Stimulated activated CD8-positive, alpha-beta memory T cell treated with anti-CD3 and anti-CD28 coated beads, Interleukin-7, amount 100 ng/mL, for 1 hour (primary cell): Measurements from ENCODE around the gene GRM2.

ENCODE experiments used
- DNase-seq, 2 donors: peaks; one replicate each; pipeline ENCODE4 v3.0.0-alpha.2; 2020; ENCODE audit warnings: low read depth in 2 of 2

Gene GRM2

DNA sequence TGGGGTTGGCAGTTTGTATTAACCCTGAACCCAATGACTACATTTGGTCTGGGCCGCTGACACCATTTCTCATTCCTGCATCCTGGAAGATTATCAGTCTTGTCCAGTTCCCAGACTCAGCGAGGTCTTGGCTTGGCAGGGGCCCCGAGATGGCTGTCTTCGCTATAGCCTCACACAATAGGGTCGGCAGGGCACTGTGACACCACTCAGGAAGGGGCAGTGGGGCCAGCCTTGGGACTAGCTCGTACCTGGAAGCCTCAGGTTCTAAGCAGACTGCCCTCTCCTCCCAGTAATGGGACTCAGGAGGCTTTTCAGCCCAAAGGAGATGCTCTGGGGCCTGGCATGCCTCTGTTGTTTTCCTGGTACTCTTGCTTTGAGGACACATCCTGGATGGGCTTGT is 26.7 kb upstream of the GRM2 start:
- DNase-seq: no peak

DNA sequence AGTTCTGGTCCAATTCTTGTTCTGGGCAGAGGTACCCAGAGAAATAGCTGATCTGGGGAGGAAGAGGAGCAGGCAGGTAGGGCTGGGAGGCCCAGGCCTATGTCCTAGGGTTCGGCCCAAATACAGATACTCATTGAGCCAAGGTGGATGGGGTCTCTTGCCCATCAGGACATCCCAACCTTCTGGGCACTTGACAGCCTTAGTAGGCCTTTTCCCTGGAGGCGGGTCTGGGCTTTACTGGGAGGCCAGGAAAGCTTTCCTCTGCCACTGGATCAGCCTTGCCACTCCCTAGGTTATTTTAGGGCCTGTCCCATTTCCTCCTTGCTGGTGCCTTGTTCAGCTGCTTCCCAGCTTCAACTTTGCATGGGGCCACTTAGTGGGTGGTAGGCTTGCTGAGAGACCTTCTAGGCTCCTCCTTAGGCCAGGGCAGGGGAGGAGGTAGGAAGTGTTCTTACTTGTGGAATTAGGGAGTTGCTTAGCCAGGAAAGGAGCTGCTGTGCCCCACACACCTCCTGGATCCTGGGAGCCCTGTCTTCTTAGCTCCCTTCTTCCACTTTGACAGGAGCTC is 26.1 kb upstream of the GRM2 start:
- no peak for DNase-seq

DNA sequence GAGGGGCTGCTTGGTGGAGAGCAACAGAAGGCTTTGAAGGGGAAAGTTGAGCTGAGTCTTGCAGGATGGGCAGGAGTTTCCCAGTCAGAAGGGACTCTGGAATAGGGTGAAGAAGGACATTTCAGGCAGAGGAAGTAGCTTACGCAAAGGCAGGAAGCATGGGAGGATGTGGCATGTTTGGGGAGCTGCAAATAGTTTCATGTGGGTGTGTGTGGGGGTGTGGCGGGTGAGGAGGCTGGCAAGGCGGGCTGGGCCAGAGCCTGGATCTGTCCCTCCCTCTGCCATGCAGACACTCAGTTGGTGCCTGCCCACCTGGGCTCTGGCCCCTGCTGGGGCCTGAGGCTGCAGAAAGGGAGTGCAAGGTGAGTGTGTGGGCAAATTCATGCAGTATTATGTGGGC is 25.4 kb upstream of the GRM2 start:
- peak in 1 of 2 donors; percentile 13 for DNase-seq

DNA sequence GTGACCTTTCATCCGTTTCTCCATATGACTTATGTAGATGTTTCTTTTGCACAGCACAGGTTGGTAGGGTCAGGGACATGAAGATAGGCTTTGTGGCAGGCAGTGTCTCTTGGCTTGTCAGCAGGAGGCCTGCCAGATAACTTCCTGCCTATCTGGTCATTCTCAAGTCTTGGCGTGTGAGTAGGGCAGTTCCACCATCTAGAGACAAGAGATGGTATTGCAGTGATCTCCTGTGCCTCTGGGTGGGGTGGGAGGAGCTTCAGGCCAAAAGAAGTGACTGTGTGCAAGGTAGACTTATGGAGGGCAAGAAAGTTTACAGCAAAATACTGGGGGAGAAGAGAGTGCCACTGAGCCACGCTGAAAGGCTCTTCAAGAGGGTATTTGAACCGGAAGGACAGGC is 24.8 kb upstream of the GRM2 start:
- DNase-seq: peak; percentile 41 to 43

DNA sequence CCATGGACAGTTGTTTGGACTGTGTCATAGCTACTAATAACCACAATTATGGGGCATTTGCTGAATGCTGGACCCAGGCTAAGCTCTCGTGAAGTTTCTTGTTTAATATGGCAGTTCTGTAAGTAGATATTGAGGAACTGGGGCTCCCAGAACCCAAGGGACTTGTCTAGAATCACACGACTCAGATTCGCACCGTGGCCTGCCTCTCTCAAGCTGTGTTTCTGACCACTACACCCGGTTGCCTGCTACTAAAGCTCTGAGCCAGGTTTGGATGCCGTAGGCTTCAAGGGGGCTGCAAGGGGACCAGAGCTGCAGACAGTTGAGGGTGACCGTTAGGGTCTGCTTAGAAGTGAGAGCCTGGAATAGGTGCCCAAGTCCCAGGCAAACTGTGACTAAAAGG is 24.3 kb upstream of the GRM2 start:
- no peak for DNase-seq

DNA sequence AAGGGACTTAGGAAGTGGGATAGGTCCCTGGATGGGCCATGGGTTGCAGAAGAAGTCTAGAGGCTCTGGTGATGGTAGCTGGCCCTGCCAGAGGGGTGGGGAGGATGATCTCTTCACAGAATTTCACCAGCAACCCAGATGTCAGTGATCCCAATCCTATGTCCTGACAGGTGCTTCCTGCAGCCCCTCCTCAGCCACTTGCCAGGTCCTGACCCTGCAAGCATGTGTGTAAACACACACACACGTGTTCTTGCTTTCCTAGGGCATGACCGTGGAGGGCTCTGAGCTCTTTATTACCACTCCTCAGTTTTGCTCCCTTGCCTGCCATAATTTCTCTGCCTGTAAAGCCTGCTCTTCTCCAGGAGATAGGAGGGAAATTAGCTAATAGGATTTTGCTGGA is 23.3 kb upstream of the GRM2 start:
- DNase-seq: no peak

DNA sequence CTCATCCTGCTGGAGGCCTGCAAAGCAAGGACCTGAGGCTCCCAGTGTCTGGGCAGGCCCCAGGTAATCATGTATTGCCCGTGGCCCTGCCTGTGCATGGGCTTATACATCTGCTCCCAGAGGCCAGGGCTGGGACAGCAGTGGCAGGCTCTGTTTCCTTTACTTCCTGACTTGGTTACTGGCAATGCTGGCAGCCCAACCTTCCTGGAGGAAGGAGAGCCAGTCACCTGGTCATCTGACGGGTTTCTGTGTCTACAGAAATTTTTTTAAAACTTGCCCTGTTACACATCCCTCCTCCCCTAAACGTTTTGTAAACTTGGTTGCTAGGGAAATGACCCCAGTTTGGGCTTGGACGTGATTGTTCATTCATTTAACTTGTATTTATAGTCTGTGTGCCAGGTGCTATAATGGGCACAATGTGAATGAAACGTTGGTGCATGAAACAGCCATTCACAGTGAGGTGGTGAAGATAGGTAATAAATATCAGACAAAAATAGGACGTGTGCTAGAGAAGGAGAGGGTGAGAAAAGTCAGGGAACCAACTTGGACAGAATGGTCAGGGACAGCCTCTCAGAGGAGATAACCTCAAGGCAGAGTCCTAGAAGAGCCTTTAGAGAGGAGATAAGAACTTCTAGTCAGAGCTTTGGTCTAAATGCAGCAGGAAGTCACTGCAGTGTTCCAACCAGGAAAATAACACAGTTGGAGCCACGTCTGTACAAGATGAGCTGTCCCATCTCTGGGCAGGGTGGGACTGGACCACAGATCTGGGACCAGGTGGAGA is 21.7 kb upstream of the GRM2 start:
- no peak for DNase-seq

DNA sequence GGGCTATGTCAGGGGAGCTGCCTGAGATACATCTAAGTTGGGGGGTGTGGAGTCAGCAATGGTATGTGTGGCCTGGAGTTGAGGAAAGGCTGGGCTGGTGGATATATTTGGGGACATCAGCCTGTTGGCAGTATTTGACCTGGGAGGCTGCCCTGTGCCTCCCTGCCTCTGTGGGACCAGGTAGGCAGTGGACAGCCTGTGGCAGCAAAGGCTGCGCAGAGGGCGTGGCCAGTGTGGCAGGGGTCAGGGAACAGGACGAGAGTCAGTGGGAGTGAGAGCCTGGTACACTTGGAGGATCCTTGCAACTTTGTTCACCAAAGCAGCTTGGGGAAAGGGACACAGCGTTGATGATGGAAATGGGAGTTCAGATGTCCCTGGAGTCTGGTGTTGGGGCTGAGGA is 20.8 kb upstream of the GRM2 start:
- no peak for DNase-seq

DNA sequence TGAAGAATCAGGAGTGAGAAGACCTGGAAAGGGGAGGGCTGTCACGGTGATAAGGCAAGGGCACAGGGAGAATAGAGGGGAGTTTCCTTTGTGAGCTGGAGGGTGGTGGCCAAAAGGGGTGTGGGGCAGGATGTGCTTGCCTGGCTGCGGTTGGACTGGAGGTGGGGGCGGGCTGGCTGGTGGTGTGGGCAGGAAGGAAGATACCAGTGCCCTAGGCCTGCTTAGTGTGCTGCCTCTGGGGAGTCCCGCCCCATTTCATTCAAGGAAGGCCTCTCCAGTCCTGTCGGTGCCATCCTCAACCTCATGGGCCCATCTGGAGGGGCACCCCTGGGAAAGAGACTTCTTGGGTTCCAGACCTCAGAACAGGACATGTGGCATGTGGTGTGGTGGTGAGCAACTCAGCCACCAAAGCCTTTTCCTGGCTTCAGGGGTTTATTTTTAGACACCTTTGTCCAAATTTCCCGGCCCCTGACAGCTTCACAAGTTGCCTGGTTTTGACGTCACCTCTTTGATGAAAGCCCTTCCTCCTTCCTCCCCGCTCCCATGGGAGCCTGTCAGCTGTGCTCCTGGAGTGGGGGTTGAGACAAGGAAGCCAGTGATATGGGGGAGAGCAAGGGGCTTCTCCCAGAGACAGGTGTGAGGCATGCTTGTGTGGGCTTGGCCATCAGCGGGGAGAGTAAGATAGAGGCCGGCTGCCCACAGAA is 20.2 kb upstream of the GRM2 start:
- peak; percentile 60 to 64 for DNase-seq

DNA sequence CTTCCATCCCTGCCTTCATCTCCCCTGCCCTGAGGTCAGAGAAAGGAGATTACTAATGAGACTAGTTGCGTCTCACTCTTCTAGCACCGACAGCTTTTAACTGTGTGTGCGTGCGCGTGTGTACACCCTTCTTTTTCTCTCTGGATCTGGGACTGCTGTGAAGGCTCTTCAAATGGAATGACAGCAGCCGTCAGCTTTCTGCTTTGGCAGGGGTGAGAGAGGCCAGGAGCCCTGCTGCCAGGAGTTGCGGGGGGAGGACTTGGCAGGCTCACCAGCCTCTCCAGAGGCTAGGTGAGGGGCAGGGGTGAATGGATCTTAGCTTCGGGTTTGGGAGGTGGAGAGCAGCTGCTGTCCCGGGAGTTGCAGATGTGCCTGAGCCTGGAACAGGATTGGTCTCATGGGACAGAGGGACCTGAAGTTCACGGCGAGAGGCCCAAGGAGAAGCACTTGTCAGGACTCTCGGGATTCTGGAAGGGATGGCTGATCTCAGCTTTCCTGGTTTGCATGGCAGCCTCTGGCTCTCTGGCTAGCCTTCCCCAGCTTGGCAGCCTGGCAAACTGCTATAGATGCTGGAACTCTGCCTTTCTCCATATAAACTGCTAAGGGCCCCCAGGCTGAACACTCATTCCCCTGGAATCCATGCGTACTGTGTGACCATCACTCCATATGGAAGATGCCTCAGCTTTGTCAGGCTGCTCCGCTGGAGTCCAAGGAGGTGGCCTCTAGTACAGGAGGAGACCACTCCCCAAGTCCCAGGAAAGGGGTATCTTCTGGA is 19.2 kb upstream of the GRM2 start:
- DNase-seq: no peak

DNA sequence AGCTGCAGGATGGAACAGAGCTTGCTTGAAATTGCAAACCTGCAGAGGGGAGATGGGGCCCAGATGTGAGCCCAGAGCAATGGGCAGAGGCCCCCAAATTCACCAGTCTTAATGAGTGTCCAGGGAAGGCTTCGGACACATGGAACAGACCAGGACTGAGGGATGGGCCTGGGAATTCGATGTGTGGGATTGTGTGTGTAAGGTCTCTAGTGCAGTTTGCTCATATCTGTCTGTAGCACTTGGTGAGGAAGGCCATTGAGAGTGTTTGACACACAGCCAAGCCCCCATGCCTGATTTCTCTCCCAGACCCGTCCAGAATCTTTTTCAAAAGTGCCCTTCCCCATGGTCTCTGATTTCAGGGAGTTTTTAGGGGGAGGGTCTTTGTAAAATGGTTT is 18.7 kb upstream of the GRM2 start:
- DNase-seq: no peak

DNA sequence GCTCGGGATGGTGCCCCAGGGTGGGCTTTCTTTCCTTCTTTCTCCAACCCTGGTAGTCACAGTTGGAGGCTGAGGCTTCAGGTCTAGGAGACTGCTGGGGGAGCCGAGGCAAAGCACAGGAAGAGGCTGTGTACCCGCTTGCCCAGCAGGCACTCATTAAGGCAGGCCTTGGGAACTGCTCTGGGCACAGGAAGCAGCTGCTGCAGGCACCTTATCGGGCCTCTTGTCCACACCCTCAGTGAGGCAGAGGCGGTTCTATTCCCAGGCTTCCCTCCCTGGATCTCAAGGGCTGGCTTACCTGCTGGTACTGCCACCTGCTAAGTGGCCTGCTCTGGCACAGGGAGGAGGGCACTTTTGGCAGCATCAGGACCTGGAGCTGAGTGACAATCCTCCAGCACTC is 15.8 kb upstream of the GRM2 start:
- DNase-seq: no peak

DNA sequence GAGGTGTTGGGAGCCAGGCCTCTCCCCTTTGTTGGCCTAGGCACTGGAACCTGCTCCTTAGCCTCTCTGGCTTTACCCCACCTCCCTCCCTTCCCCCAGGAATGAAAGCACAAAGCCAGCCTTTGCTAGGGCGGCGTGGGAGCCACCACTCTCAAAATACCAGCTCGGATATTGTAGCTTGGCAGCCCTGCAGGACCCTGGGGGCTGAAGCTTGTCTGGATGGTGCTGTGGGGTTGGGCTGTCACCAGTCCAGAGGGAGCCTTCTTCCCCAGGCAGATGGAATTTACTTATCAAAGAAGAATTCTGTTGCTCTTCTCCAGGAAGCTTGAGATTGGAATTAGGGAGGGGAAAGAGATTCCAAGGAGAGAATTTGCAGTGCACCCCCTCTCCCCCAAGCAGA is 14.9 kb upstream of the GRM2 start:
- DNase-seq: no peak

DNA sequence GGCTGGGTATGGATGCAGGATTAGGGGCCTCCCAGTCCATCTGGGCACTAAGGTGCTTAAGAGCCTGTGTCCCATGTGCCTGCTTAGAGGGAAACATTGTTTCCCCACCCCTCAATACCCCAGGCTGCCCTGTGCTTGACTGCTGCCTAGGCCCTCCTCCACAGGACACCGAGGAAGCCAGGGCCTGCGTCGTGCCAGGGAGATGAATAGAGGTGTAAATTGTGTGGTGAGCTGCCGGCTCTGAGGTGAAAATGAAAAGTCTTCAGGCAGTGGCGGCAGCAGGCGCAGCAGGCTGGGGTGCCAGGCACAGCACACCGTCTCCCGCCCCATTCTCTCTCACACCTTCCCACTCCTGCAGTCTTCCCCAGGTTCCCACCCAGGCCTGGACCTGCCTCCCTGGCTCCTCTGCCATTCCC is 13.9 kb upstream of the GRM2 start:
- no peak for DNase-seq

DNA sequence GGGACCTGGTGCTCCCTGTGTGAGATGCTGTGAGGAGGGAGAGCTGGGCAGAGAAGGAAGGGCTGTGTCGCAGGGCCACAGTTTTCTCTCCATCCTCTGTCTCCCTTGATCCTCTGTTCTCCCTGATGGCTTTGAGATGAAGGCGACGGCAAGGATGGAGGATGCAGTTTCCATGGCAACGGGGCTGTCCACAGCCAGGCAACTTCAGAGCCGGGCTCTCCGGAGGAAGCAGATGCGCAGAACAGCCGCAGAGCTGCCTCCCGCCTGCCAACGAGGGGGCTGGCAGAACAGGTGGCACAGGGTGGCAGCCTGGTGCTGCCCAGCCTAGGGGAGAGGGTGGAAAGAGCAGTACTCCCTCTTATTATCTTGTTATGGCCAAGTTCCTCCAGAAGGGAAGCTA is 9.9 kb upstream of the GRM2 start:
- no peak for DNase-seq

DNA sequence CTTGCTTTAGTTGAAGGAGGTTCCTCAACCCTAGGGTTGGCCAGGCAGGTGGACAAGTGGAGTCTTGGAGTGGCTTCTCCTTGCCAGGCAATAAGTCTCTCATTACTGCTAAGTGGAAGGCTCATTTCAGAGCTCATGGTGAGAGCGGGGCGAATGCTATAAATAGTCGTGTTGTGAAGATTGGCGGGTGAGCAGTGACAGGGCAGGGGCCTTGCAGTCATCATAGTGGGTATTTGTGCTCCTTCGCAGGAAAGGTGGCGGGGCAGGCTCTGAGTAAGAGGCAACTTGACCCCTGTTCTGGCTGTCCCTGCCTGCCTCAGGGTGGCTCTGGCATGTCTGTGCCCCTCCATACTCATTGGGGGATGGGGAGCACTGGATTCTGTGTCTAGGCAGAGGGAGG is 8.7 kb upstream of the GRM2 start:
- no peak for DNase-seq

DNA sequence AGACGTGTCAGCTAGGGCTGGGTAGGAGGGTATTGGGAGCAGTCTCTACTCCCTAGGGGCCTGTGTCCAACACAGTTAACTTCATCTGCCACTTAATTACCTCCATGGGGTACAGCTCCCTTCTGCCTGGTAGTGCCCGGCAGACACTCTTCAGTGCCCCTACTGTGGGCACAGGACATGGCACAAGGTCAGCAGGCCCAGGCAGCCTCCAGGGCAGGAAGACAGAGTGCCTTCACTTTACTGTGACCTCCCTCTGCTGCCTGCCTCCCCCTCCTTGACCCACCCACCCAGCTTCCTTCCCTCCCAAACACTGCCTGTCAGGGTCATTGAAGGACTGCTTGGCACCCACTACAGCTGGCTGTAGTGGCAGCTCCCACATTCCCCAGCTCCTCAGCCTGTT is 6.5 kb upstream of the GRM2 start:
- no peak for DNase-seq

DNA sequence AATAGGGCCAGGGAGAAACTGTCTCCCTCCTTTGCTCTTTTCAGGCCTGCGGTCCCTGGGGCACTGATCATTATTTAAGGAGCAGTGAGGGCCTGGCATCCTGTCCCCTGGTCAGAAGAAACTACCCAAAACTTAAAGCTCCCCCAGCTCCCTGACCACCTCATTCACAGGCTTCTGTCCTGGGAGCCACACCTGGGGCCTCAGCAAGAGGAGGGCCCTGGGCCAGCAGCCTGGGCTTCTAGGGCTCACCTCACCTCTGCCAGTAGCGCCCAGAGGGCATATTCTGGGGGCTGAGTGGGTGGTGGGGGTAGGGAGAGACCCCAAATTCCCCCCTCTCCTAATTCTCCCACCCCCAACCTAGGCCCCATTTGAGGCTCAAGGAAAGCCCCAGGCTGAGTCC is 4.7 kb upstream of the GRM2 start:
- DNase-seq: no peak

DNA sequence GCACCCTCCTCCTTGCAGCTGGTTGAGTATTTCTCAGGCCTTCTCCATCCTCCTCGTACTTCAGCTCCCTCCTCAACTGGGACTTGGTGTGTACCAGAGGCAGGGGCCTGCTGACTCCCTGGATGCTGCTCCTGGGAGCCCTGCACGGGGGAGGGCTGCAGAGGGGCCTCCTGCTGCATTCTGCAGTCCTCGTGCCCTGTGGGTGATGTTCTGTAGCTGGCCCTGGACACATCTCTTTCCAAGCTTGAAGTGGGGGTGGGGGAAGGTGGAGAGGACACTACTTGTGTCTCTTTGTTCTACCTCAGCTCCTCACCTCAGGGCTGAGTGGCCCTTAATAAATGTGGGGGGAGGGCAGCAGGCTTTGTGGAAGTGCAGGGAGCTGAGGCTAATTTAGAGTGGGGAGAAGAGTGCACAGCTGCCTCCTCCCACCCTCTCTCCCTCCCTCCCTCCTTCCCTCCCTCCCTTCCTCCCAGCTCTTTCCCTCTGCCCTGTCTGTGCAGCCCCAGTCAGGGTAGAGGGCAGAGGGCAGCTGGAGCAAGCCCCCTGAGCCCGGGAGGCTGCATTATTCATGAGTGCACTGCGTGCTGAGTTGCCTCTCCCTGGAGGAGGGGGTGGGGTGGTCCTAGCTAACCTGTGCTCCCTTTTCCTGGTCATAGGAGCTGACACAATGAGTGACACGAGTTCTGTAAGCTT is 3.7 kb upstream of the GRM2 start:
- DNase-seq: no peak

DNA sequence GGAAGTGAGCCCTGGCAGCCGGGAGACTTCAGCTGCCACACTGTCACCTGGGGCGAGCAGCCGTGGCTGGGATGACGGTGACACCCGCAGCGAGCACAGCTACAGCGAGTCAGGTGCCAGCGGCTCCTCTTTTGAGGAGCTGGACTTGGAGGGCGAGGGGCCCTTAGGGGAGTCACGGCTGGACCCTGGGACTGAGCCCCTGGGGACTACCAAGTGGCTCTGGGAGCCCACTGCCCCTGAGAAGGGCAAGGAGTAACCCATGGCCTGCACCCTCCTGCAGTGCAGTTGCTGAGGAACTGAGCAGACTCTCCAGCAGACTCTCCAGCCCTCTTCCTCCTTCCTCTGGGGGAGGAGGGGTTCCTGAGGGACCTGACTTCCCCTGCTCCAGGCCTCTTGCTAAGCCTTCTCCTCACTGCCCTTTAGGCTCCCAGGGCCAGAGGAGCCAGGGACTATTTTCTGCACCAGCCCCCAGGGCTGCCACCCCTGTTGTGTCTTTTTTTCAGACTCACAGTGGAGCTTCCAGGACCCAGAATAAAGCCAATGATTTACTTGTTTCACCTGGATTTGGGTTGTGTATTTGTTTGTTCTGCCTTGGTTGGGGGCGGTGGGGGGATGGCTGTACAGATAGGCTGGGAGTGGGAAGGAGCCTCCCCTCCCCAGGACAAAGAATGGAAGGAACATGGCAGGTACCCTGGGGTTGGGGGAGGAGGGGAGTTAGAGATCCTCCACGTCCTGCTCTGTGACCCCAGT is 2.9 kb upstream of the GRM2 start:
- no peak for DNase-seq

DNA sequence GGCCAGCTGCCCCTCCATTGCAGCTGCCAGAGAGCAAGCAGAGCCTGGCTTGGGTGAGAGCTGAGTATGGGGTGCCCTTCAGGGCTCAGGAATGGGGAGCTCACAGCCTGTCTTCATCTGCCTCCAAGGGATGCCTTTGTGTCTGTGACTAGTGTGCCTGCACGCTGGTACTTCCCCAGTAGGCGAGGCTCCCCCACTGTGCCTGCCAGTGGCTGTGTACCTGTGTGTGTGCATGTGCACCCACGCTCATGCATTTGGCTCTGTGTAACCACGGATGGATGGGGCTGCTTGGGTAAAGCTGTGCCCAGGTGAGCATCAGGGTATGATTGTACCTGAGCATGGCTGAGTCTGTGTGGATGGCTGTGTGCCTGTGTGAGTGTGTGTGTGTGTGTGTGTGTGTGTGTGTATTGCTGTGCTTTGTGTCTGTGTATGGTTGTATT is 2.3 kb upstream of the GRM2 start:
- no peak for DNase-seq
